Upper lobe of left lung (tissue), 4 donors: Measurements from ENCODE around the gene CDC45.

ENCODE experiments used
- CTCF ChIP-seq, 6 experiments: fragments of 450-650 bp in 4 of 6; fragments of 200-600 bp in 2 of 6; sonication (generic) in 2 of 6; IDR thresholded peaks; one replicate each; pipeline ENCODE4 v1.5.1; 2016 to 2019; ENCODE audit warnings: antibody characterized with exemption in 6 of 6
- EP300 ChIP-seq, 4 donors: sonication (generic); formaldehyde crosslinking; IDR thresholded peaks; one replicate each; pipeline ENCODE4 v1.5.1; 2017; ENCODE audit warnings: antibody characterized with exemption in 4 of 4, control low read depth in 2 of 4
- POLR2A ChIP-seq, 4 donors: fragments of 450-650 bp; IDR thresholded peaks; one replicate each; pipeline ENCODE4 v1.5.1; 2016 to 2017; ENCODE audit warnings: antibody characterized with exemption in 4 of 4, mild to moderate bottlenecking in 2 of 4
- POLR2AphosphoS5 ChIP-seq, 2 donors: sonication (generic); formaldehyde crosslinking; IDR thresholded peaks; one replicate each; pipeline ENCODE4 v1.5.1; 2017; ENCODE audit warnings: antibody characterized with exemption in 2 of 2

DNA sequence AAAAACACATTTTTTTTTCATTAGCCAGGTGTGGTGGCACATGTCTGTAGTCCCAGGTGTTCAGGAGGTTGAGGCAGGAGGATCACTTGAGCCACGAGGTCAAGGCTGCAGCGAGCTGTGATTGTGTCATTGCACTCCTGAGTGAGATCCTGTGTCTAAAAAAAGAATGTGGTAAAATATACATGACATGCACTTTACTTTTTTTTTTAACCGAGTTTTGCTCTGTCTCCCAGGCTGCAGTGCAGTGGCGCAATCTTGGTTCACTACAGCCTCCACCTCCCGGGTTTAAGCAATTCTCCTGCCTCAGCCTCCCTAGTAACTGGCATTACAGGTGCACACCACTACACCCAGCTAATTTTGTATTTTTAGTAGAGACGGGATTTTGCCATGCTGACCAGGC lies 67.0 kb downstream of the CDC45 start:
- TF ChIP-seq EP300 (IDR thresholded peaks at IDR 0.05) (no peak), CTCF (IDR thresholded peaks at IDR 0.05) (no peak), POLR2AphosphoS5 (IDR thresholded peaks at IDR 0.05) (no peak), POLR2A (IDR thresholded peaks at IDR 0.05) (no peak)
